Panc1 (cell line): ENCODE data around the gene EOGT. TPM values are rescaled to one million over a fixed set of nuclear protein-coding genes. Genes with fewer than 3 reads are reported as not detected.

Source experiments
- ATAC-seq: fragments of 200-7000 bp; cut with Tn5 transposase; 2 replicates; pipeline ENCODE4 v1.9.1; 2020; ENCODE audit warnings: mild to moderate bottlenecking, moderate library complexity
- BruUV-seq: library from RNA; stranded (reverse); fragments of 400-500 nt; replicated peaks from 2 replicates; lab custom pipeline; 2021; lab: Mats Ljungman, UMichigan
- CTCF ChIA-PET: fragments of 300-600 bp; sonication (Branson Sonifier 250); formaldehyde crosslinking; loops from one replicate; lab custom pipeline; 2022; ENCODE audit warnings: antibody characterized with exemption; lab: Charles Lee
- POLR2A ChIA-PET: fragments of 300-600 bp; sonication (Branson Sonifier 250); formaldehyde crosslinking; loops from one replicate; lab custom pipeline; 2022; ENCODE audit warnings: antibody characterized with exemption; lab: Charles Lee
- DNase-seq: peaks from one replicate; pipeline ENCODE4 v3.0.0-alpha.2; 2010; ENCODE audit warnings: low read depth, low spot score
- H3K27ac ChIP-seq: 2 replicates; pipeline ENCODE4 v1.5.1; 2011; ENCODE audit warnings: mild to moderate bottlenecking, low read length, inconsistent platforms
- H3K27me3 ChIP-seq: fragments of 200-500 bp; sonication (Bioruptor generic); 2 replicates; pipeline ENCODE4 v1.6.0; 2014; ENCODE audit warnings: low read length, inconsistent platforms; ENCODE audit not compliant: control insufficient read depth, insufficient read depth
- H3K36me3 ChIP-seq: fragments of 200-500 bp; sonication (Bioruptor generic); 2 replicates; pipeline ENCODE4 v1.5.1; 2014; ENCODE audit warnings: inconsistent platforms, mild to moderate bottlenecking, low read length, moderate library complexity; ENCODE audit not compliant: control insufficient read depth, insufficient read depth
- H3K4me1 ChIP-seq: 2 replicates; pipeline ENCODE4 v1.5.1; 2011; ENCODE audit warnings: inconsistent platforms, mild to moderate bottlenecking, low read length, moderate library complexity; ENCODE audit not compliant: control insufficient read depth, insufficient read depth
- H3K4me3 ChIP-seq, 2 experiments: 2 replicates each; pipeline ENCODE4 v1.5.1; 2011 to 2012; ENCODE audit warnings: low read depth in 2 of 2, low read length in 2 of 2, mild to moderate bottlenecking in 2 of 2, inconsistent platforms in 1 of 2, moderate library complexity in 1 of 2
- H3K9me3 ChIP-seq: fragments of 200-500 bp; sonication (Bioruptor generic); 2 replicates; pipeline ENCODE4 v1.5.1; 2014; ENCODE audit warnings: low read depth, mild to moderate bottlenecking, inconsistent platforms, low read length, moderate library complexity; ENCODE audit not compliant: control insufficient read depth, insufficient read depth
- CTCF ChIP-seq: fragments of 450-650 bp; IDR thresholded peaks from 2 replicates; pipeline ENCODE4 v1.5.1; 2017; ENCODE audit warnings: mild to moderate bottlenecking
- POLR2AphosphoS5 ChIP-seq: IDR thresholded peaks from 2 replicates; pipeline ENCODE4 v1.6.1; 2012; ENCODE audit warnings: mild to moderate bottlenecking, low read depth, low read length, moderate library complexity
- REST ChIP-seq, 2 experiments: IDR thresholded peaks; 2 replicates each; pipeline ENCODE4 v1.6.1; 2011 to 2012; ENCODE audit warnings: low read depth in 2 of 2, control low read depth in 1 of 2, low read length in 1 of 2, mild to moderate bottlenecking in 1 of 2, moderate library complexity in 1 of 2; ENCODE audit not compliant: insufficient read depth in 1 of 2
- SIN3A ChIP-seq: IDR thresholded peaks from 2 replicates; pipeline ENCODE4 v1.6.1; 2012; ENCODE audit warnings: low read depth, mild to moderate bottlenecking, low read length, moderate library complexity, borderline replicate concordance; ENCODE audit not compliant: insufficient read depth
- TCF7L2 ChIP-seq: IDR thresholded peaks from 2 replicates; pipeline ENCODE4 v1.6.1; 2011; ENCODE audit warnings: mild to moderate bottlenecking, low read depth, low read length, inconsistent platforms
- in situ Hi-C: cut with HindIII; loops from 2 replicates; pipeline ENCODE4 v1.10.0; 2016; ENCODE audit warnings: low sequenced_read_pairs, low pct_unique_long_range_greater_than_20kb
- intact Hi-C: fragments of 100-400 bp; cut with micrococcal nuclease; formaldehyde crosslinking; loops from one replicate; pipeline ENCODE4 v1.10.0; 2022; ENCODE audit not compliant: unreplicated experiment
- total RNA-seq: library from RNA; stranded (reverse); gene quantifications from one replicate; pipeline ENCODE4 v1.2.1, GENCODE V29; 2021; ENCODE audit not compliant: unreplicated experiment

EOGT gene
- total RNA-seq, 1 experiment from 2014 or later = 29.1 TPM

- DNase-seq (no peak), ATAC-seq (no peak)
- no peak overlapping the region for H3K27ac ChIP-seq
- H3K9me3 ChIP-seq = no peaks in the 10 kb centered on the region
- CTCF ChIA-PET = no interaction called here
- peaks cover 8% of the 10 kb centered on the region for H3K36me3 ChIP-seq
- intact Hi-C loops (no loop called here), in situ Hi-C loops (no loop called here)
- POLR2A ChIA-PET = no interaction called here
- TF ChIP-seq REST (IDR thresholded peaks at IDR 0.05; ENCODE audit: insufficient read depth in 1 of 2, low read depth in 2 of 2, low read length in 1 of 2) (no peak), SIN3A (no peak), CTCF (no peak), POLR2AphosphoS5 (no peak), TCF7L2 (no peak)
- no peaks in the 10 kb centered on the region for H3K4me1 ChIP-seq
- no peaks in the 10 kb centered on the region for H3K27me3 ChIP-seq
- H3K4me3 ChIP-seq = no peak overlapping the region
- BruUV-seq = no TSS peak
Measured at GRCh38 chr3:69004138-69004537, 9.3 kb downstream of the EOGT start.

GRCh38 chr3:68999605-69000004 is 13.9 kb downstream of the EOGT start:
- TF ChIP-seq REST (IDR thresholded peaks at IDR 0.05; ENCODE audit: insufficient read depth in 1 of 2, low read depth in 2 of 2, low read length in 1 of 2) = no peak
- TF ChIP-seq TCF7L2 = no peak
- TF ChIP-seq SIN3A = no peak
- no peak for TF ChIP-seq CTCF
- no peak for TF ChIP-seq POLR2AphosphoS5
- no peaks in the 10 kb centered on the region for H3K27me3 ChIP-seq
- DNase-seq (no peak), ATAC-seq (no peak)
- H3K36me3 ChIP-seq = peaks cover 6% of the 10 kb centered on the region
- intact Hi-C loops (no loop called here), in situ Hi-C loops (no loop called here)
- no peak overlapping the region for H3K27ac ChIP-seq
- ChIA-PET POLR2A (no interaction called here), CTCF (interaction anchor here (0.6 kb wide), 1 partner anchor 1320 kb away, joined by 4 read pairs; no protein-coding TSS in a partner anchor)
- H3K9me3 ChIP-seq = no peaks in the 10 kb centered on the region
- no TSS peak for BruUV-seq
- H3K4me3 ChIP-seq = no peak overlapping the region
- no peaks in the 10 kb centered on the region for H3K4me1 ChIP-seq
